CD4-positive, alpha-beta T cell treated with Interleukin-15 for 4 hours (primary cell): ENCODE measurements around the gene USF3.
"Not testable (repeated sequence)": the region's sequence is repeated elsewhere in the genome, so short reads cannot be mapped to it uniquely, and the experiment has no call there.

Experiments
- DNase-seq: peaks from one replicate; pipeline ENCODE4 v3.0.0-alpha.2; 2020; ENCODE audit warnings: low spot score

Gene USF3

DNA sequence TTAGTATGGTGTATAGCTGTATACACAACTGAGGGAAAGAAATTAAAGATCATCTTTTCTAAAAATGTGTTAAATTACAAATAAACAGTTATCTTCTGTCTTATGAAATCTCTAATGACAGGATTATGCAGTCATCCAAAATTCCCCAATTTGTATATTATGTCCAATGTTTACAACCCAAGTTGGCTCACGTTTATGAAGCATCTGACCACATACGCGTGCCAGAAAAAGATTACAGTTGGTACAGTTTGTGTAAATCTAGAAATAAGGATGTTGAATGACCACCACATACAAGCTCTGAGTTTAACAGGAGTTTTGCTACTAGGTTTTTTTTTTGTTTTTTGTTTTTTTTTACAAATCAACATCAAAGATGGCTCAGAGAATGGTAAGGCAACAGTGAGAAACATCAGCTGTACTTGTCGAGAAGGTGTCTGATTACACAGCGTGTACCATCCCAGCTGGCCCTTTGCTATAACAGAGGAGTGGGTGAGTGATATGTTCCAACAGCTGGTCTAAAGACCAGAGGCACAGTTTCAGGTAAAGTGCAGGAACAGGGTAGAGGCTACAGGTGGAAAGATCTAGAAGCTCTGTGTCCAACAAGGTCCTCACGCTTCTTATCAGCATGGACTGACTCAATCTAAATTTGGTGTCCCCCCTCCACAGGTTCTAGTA, 47.1 kb downstream of the USF3 start:
- no peak for DNase-seq

DNA sequence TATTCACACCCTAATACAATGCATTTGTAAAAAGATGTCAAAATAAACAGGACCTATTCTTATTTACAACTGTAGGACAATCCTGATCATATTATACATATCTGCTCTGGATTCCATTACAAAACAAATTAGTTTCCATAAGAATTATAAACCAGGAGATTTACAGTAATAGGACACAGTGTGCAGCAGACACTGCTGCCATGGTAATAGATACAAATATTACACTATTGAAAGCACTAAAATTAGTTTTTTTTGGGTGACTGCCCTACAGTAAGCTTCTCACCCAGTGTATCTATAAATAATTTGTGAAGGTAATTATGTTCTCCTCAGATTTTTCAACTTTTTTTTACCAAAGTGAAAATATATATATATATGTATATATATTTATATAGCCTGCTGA, 47.9 kb downstream of the USF3 start:
- no peak for DNase-seq

DNA sequence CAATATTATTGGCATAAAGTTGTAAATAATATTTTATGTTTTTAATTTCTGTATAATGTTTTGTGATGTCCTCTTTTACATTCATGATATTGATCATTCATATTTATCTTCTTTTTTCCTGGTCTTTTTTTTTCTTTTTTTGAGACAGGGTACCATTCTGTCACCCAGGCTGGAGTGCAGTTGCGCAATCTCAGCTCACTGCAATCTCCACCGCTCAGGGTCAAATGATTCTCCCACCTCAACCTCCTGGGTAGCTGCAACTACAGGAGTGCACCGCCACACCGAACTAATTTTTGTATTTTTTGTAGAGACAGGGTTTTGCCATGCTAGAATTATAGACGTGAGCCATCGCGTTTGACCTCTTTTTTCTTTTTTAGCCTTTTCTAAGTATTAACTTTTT, 52.9 kb downstream of the USF3 start:
- DNase-seq: no peak

GRCh38 chr3:113638910-113639309, 57.5 kb downstream of the USF3 start:
- no peak for DNase-seq

GRCh38 chr3:113637756-113638155, 58.7 kb downstream of the USF3 start:
- no peak for DNase-seq

DNA sequence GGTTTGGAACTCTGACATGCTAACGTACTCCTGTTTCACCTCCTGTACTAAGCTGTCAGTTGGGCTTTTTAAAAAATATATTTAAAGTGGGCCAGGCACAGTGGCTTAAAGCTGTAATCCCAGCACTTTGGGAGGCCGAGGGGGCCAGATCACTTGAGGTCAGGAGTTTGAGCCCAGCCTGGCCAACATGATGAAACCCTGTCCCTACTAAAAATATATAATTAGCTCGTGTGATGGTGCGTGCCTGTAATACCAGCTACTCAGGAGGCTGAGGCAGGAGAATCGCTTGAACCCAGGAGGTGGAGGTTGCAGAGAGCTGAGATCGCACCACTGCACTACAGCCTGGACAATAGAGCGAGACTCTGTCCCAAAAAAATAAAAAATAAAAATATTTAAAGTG, 60.4 kb downstream of the USF3 start:
- DNase-seq: not testable (repeated sequence)

- DNase-seq: no peak
These were observed 61.5 kb downstream of the USF3 start for GRCh38 chr3:113634782-113635474.

- DNase-seq: no peak
These were observed 64.9 kb downstream of the USF3 start for GRCh38 chr3:113631573-113631972.

GRCh38 chr3:113630956-113631542, 65.4 kb downstream of the USF3 start:
- no peak for DNase-seq

DNA sequence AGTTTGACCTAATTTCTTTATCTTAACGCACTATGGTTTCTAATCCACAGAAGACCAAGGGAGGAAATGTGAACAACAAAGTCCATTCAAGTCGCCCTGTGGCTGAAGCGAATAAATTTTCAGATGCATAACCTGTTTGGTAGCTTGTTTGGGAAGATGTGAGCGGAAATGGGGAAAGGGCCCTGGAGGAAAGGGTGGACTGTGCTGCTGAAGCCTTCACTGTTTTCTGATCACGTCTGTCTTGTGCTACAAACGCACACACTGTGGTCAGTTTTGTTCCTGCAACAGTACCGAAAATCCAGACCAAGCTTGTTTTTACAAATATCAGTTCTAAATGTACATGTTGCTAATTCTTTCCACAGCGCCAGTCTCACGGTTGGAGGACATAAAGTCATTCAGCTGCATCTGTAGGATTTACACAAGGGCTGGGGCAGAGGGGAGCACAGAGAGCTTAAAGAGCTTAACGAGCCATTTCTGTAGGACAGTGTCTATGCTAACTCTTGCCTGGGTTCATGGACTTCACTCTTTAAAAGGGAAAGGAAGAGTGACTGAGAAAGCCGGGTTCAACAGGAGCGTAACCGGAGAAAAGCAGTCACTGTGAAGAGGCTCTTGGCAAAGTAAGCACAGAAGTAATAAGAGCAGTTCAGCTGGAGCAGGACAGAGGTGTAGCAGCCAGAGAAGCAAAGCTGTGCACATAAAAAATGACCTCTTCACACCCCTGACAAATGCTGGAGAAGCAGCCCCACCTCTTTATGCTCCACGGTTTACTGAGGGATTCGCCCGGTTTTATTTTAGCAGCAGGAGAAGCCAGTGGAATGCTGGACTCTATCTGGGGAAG, 66.6 kb downstream of the USF3 start:
- no peak for DNase-seq

DNA sequence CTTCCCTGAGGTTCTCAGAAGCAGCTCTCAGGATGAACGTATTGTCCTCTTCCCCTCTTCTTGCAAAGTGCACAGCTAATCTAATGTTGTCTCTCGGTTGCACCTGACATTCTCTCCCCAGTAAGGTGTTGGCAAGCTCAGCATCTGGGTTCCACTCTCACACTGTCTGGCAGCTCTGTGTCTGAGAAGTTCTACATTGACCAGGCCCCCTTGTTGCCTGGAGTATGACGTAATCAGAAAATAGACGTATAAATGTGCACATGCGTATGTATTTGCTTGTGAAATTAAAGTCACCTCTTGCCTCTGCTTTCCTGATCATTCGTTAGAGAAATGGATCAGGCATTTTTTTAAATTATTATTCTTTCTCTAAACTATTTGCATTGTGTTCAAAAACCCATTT, 67.7 kb downstream of the USF3 start:
- DNase-seq: no peak

DNA sequence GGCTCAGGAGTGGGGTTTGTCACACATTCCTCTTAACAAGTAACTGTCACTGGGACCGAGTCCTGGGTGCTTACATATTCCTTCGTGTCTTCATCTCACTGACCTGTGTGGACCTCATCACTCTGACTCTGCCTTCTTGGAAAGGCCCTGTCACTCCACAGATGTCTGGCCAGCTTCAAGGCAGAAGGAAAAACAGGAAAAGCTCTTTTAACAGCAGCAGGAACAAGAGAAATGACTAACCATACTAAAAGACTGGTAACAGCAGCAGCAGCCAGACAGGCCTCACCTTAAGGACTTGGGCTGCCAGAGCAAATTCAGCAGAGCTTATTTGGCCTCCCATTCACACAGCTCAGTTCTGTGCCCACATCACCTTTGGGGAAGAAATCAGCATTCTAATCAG, 68.1 kb downstream of the USF3 start:
- no peak for DNase-seq

DNA sequence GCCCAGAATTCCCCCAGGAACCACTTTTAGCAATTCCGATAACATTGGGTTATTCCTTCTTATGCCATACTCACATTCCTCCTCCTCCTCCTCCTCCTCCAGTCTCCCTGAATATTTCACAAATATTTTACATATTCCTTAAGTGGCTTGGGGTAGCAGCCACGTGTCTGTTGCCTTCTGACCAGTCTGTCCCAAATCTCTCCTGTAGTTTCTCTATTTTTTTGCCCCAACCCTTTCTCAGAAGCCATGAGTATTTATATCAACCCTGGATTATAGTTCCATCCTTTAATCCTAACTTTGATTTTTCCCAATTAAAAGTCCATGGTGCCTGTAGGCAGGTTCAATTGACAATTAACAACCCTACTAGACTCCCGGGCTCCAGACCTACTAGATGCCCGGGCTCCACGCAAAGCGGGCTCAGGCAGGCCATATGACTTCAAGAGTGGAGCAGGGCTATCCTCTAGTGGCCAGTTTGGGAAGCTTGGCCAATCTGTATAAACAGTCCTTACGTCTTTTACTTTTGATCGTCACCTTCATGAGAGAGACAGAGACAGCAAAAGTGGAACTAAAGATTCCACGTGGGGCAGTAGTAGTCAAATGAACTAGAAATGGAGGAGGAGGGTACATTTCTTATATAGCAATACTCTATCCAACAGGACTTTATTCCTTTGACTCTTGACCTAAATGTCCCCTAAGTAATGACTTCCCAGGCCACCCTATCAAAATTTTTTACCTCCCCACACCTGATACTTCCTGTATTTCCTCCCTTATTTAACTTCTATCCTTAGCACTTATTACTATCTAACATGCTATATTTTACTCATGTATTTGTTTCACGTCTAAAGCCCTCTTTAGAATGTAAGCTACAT, 69.7 kb downstream of the USF3 start:
- peak; percentile 13 for DNase-seq

- no peak for DNase-seq
These were observed 70.6 kb downstream of the USF3 start for GRCh38 chr3:113625834-113626233.

GRCh38 chr3:113623811-113624210, 72.6 kb downstream of the USF3 start:
- no peak for DNase-seq

DNA sequence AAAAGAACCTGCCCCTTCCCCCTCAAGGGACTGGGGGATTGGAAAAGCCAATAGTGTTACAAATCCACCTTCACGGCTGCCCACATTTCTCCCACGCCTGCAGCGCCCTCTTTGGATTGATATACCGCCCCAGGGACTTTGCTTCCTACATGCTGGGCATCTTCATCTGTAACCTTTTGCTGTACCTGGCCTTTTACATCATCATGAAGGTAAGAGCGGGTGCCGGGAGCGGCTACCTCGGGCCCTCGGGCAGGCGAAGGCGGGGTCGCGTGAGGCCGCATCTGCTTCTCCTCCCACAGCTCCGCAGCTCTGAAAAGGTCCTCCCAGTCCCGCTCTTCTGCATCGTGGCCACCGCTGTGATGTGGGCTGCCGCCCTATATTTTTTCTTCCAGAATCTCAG, 73.1 kb downstream of the USF3 start:
- DNase-seq: no peak

- no peak for DNase-seq
These were observed 76.4 kb downstream of the USF3 start for GRCh38 chr3:113620091-113620490.

GRCh38 chr3:113617726-113618125, 78.7 kb downstream of the USF3 start:
- DNase-seq: no peak

- DNase-seq: no peak
These were observed 80.5 kb downstream of the USF3 start for GRCh38 chr3:113615976-113616375.

- DNase-seq: no peak
These were observed 82.0 kb downstream of the USF3 start for GRCh38 chr3:113614402-113614801.

DNA sequence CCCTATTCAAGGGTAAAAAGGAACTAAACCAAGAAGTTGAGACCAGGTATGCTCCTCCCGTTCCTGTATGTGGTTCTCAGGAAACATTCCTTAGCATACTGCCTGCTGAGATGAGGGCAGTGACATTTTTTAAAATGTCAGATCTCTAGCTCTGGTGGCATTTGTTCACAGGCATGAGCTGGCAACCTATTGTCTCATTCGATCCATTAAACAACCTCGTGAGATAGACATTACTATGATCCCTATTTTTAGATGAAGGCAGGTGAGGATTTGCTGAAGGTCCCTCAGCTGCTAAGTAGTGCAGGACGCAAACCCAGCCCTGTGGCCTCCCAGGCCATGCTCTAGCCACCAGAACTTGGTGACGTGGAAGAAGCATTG, 89.2 kb downstream of the USF3 start:
- DNase-seq: no peak
